SU-DHL-6 (cell line): ENCODE measurements around the gene STARD6.

ENCODE experiments used
- EZH2phosphoT487 ChIP-seq: fragments of 200-600 bp; sonication (generic), shearing (Covaris generic); conservative IDR thresholded peaks from 2 replicates; pipeline ENCODE4 v1.6.1; 2018; ENCODE audit warnings: mild to moderate bottlenecking, antibody characterized with exemption, low read length, moderate library complexity, mixed read lengths
- TF ChIP-seq, protein P1 (sequence below): fragments of 200-600 bp; sonication (generic); IDR thresholded peaks from one replicate; pipeline ENCODE4 v1.5.1; 2017; ENCODE audit warnings: antibody characterized with exemption, mild to moderate bottlenecking, low read length, moderate library complexity; ENCODE audit not compliant: insufficient read depth, poor library complexity, severe bottlenecking

GRCh38 chr18:54390838-54391237, 33.2 kb upstream of the STARD6 start:
- TF ChIP-seq, protein P1, sequence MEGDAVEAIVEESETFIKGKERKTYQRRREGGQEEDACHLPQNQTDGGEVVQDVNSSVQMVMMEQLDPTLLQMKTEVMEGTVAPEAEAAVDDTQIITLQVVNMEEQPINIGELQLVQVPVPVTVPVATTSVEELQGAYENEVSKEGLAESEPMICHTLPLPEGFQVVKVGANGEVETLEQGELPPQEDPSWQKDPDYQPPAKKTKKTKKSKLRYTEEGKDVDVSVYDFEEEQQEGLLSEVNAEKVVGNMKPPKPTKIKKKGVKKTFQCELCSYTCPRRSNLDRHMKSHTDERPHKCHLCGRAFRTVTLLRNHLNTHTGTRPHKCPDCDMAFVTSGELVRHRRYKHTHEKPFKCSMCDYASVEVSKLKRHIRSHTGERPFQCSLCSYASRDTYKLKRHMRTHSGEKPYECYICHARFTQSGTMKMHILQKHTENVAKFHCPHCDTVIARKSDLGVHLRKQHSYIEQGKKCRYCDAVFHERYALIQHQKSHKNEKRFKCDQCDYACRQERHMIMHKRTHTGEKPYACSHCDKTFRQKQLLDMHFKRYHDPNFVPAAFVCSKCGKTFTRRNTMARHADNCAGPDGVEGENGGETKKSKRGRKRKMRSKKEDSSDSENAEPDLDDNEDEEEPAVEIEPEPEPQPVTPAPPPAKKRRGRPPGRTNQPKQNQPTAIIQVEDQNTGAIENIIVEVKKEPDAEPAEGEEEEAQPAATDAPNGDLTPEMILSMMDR: no peak
- TF ChIP-seq EZH2phosphoT487: no peak
